ENCODE data around the gene TNC.

GRCh38 chr9:114972510-114973136, 145.3 kb downstream of the TNC start:
- TF ChIP-seq CTCF (IDR thresholded peaks at IDR 0.05) (no peak), POLR2A (IDR thresholded peaks at IDR 0.05) (no peak)

Measured in stomach (tissue), 4 donors.